Endothelial cell (in vitro differentiated cells): ENCODE data around the gene SEC24D. TPM values are rescaled to one million over a fixed set of nuclear protein-coding genes. Genes with fewer than 3 reads are reported as not detected.

Source experiments
- DNase-seq: peaks from one replicate; pipeline ENCODE4 v3.0.0; 2021; ENCODE audit warnings: low spot score
- H3K27ac Mint-ChIP-seq: one replicate; pipeline ENCODE4 v1.8.0; 2021; ENCODE audit warnings: mixed read lengths, inconsistent platforms; ENCODE audit not compliant: unreplicated experiment
- H3K27me3 Mint-ChIP-seq: one replicate; pipeline ENCODE4 v1.8.0; 2021; ENCODE audit warnings: mild to moderate bottlenecking, moderate library complexity, mixed read lengths, inconsistent platforms; ENCODE audit not compliant: unreplicated experiment
- H3K36me3 Mint-ChIP-seq: one replicate; pipeline ENCODE4 v1.8.0; 2021; ENCODE audit warnings: mild to moderate bottlenecking, low read depth, mixed read lengths, inconsistent platforms; ENCODE audit not compliant: unreplicated experiment
- H3K4me1 Mint-ChIP-seq: one replicate; pipeline ENCODE4 v1.8.0; 2021; ENCODE audit warnings: mild to moderate bottlenecking, mixed read lengths, inconsistent platforms; ENCODE audit not compliant: unreplicated experiment
- H3K4me3 Mint-ChIP-seq: one replicate; pipeline ENCODE4 v1.8.0; 2021; ENCODE audit warnings: mild to moderate bottlenecking, mixed read lengths, inconsistent platforms; ENCODE audit not compliant: unreplicated experiment
- H3K9me3 Mint-ChIP-seq: one replicate; pipeline ENCODE4 v1.8.0; 2021; ENCODE audit warnings: mixed read lengths, inconsistent platforms; ENCODE audit not compliant: unreplicated experiment
- CTCF ChIP-seq: fragments of 200-600 bp; sonication (generic); IDR thresholded peaks from one replicate; pipeline ENCODE4 v1.5.0; 2021; ENCODE audit warnings: antibody characterized with exemption; ENCODE audit not compliant: unreplicated experiment
- total RNA-seq: library from RNA; stranded (reverse); fragmentation: NEBNext Ultra II Directional; extraction: Animal tissue kit (Norgen Biotek cat#: 25700); gene quantifications from one replicate; pipeline ENCODE4 v1.2.1, GENCODE V29; 2021; ENCODE audit not compliant: unreplicated experiment

The SEC24D gene
- total RNA-seq, 1 donor from 2014 or later: 70.4 TPM

GRCh38 chr4:118857760-118858159 is 21.8 kb upstream of the SEC24D start:
- Mint-ChIP-seq H3K27me3 (peaks cover 1% of the 10 kb centered on the region), H3K36me3 (no peaks in the 10 kb centered on the region), H3K4me1 (peaks cover 6% of the 10 kb centered on the region), H3K9me3 (no peaks in the 10 kb centered on the region), H3K27ac (no peak overlapping the region), H3K4me3 (no peak overlapping the region)
- TF ChIP-seq CTCF: no peak
- DNase-seq: no peak

DNA sequence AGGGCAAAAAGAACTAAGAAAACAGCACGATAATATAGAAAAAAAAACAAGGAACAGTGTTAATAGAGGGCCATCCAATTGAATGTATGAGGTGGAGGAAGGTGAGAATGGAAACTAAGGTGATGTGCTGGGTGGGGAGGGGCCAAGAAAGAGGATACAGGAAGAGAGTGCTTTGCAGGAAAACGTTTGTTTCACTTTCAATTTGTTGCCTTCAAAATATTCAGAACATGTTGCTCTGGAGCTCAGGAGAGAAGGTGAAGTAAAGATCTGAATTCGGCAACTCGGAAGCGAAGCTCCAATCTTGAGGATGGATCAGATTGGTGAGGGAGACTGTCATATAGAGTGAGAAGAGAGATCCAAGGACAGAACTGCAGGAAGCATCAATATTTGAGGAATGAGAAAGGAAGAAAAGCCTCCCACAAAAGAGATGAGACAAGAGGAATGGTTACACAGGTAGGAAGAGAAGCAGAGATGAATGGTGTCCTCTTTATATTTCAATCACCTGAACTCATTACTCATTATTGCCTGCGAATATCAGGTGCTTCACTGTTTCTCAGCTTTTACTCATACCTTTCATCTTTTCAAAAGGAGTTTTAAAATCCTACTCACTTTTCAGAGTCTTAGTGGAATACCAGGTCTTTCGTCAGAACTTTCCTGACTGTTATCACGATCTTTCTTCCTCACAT is 14.7 kb upstream of the SEC24D start:
- Mint-ChIP-seq H3K27ac (peak overlapping the region; percentile 98), H3K27me3 (no peaks in the 10 kb centered on the region), H3K4me1 (peaks cover 34% of the 10 kb centered on the region), H3K36me3 (no peaks in the 10 kb centered on the region), H3K9me3 (no peaks in the 10 kb centered on the region), H3K4me3 (peak overlapping the region; percentile 94)
- TF ChIP-seq CTCF: no peak
- DNase-seq: no peak

- H3K9me3 Mint-ChIP-seq: no peaks in the 10 kb centered on the region
- TF ChIP-seq CTCF: no peak
- H3K4me1 Mint-ChIP-seq: peaks cover 34% of the 10 kb centered on the region
- no peaks in the 10 kb centered on the region for H3K36me3 Mint-ChIP-seq
- no peaks in the 10 kb centered on the region for H3K27me3 Mint-ChIP-seq
- H3K27ac Mint-ChIP-seq: peak overlapping the region; percentile 98
- DNase-seq: no peak
- peak overlapping the region; percentile 94 for H3K4me3 Mint-ChIP-seq
Observed at GRCh38 chr4:118849867-118850487, 14.1 kb upstream of the SEC24D start.

- Mint-ChIP-seq H3K27me3 (no peaks in the 10 kb centered on the region), H3K27ac (no peak overlapping the region), H3K9me3 (no peaks in the 10 kb centered on the region), H3K4me1 (peaks cover 34% of the 10 kb centered on the region), H3K36me3 (no peaks in the 10 kb centered on the region), H3K4me3 (no peak overlapping the region)
- DNase-seq: no peak
- no peak for TF ChIP-seq CTCF
Observed at GRCh38 chr4:118848901-118849300, 13.0 kb upstream of the SEC24D start.

DNA sequence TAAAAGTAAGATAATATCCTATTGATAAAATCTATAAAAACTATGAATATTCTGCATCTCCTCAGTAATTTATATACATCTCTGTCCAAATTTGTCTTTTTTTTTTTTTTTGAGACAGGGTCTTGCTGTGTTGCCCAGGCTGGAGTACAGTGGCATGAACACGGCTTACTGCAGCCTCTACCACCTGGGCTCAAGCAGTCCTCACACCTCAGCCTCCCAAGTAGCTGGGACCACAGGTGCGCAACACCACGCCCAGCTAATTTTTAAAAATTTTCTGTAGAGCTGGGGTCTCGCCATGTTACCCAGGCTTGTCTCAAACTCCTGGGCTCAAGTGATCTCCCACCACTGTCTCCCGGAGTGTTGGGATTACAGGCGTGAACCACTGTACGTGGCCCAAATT is 12.3 kb upstream of the SEC24D start:
- Mint-ChIP-seq H3K27me3 (no peaks in the 10 kb centered on the region), H3K4me3 (no peak overlapping the region), H3K36me3 (no peaks in the 10 kb centered on the region), H3K27ac (no peak overlapping the region), H3K4me1 (peaks cover 33% of the 10 kb centered on the region), H3K9me3 (no peaks in the 10 kb centered on the region)
- DNase-seq: no peak
- no peak for TF ChIP-seq CTCF
